Thyroid gland (tissue), 4 donors: ENCODE results near the gene RIC8A.

Experiments used
- POLR2A ChIP-seq, 2 donors: fragments of 450-650 bp; IDR thresholded peaks; one replicate each; pipeline ENCODE4 v1.6.1; 2017; ENCODE audit warnings: antibody characterized with exemption in 2 of 2, mild to moderate bottlenecking in 2 of 2, moderate library complexity in 1 of 2
- TF ChIP-seq, protein P1 (sequence below), 6 experiments: fragments of 200-600 bp in 3 of 6; fragments of 450-650 bp in 3 of 6; sonication (generic) in 3 of 6; IDR thresholded peaks; one replicate each; pipeline ENCODE4 v1.5.1; 2016 to 2019; ENCODE audit warnings: antibody characterized with exemption in 6 of 6, mild to moderate bottlenecking in 2 of 6, inconsistent platforms in 1 of 6, moderate library complexity in 1 of 6

DNA sequence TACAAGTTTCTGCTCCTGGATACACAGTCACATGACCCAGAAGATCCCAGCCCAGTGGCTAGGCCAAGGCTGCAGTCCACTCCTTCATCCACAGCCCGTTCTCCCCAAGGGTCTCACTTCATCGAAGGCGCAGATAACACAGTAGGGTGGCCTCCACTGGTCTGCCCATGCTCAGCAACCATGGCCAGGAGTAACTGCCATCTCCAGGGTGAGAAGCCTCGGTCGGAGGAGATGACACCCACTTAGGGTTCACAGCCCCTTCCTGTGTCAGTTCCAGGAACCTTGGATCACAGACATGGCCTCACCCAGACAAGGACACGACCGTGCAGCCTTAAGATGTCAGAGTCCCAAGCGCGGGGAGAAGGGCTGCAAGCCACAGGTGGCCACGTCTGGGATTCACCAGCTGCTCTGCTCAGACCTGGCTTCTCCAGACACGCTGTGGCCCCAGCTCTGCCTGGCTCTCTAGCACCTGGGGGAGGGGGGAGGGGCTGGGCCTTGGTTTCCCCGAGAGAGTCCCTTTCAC is 2.9 kb upstream of the RIC8A start:
- TF ChIP-seq, protein P1, sequence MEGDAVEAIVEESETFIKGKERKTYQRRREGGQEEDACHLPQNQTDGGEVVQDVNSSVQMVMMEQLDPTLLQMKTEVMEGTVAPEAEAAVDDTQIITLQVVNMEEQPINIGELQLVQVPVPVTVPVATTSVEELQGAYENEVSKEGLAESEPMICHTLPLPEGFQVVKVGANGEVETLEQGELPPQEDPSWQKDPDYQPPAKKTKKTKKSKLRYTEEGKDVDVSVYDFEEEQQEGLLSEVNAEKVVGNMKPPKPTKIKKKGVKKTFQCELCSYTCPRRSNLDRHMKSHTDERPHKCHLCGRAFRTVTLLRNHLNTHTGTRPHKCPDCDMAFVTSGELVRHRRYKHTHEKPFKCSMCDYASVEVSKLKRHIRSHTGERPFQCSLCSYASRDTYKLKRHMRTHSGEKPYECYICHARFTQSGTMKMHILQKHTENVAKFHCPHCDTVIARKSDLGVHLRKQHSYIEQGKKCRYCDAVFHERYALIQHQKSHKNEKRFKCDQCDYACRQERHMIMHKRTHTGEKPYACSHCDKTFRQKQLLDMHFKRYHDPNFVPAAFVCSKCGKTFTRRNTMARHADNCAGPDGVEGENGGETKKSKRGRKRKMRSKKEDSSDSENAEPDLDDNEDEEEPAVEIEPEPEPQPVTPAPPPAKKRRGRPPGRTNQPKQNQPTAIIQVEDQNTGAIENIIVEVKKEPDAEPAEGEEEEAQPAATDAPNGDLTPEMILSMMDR (IDR thresholded peaks at IDR 0.05) = no peak
- TF ChIP-seq POLR2A (IDR thresholded peaks at IDR 0.05) = no peak
